ENCODE data around the gene VSTM4.

Gene VSTM4

DNA sequence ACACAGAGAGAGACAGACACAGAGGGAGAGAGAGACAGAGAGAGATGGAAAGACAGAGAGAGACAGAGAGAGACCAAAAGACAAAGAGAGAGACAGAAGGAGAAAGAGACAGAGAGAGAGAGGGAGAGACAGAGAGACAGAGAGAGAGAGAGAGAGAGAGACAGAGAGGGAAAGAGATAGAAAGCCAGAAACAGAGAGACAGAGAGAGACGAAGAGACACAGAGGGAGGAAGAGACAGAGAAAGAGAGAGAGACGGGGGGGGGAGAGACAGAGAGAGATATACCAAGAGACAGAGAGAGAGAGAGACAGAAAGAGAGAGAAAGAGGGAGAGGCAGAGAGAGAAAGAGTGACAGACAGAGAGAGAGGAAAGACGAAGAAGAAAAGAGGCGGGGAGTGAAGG, 10.2 kb downstream of the VSTM4 start:
- Histone ChIP-seq H2BK15ac (replicated peaks; ENCODE audit: low read depth) (no peak overlapping the region), H2BK5ac (ENCODE audit: low read length) (no peak overlapping the region), H3K79me2 (ENCODE audit: control insufficient read depth, insufficient read depth, low read length) (no peaks in the 10 kb centered on the region), H4K8ac (ENCODE audit: low read depth, low read length) (no peak overlapping the region), H3K27ac (ENCODE audit: low read depth, low read length) (no peak overlapping the region), H3K4me3 (ENCODE audit: low read length) (no peak overlapping the region), H2AK5ac (ENCODE audit: low read length) (no peak overlapping the region), H3K18ac (ENCODE audit: low read length) (no peak overlapping the region), H3K4me1 (ENCODE audit: control insufficient read depth, low read depth, low read length) (no peaks in the 10 kb centered on the region), H3K23ac (ENCODE audit: low read length) (no peak overlapping the region), H3K56ac (ENCODE audit: low read length) (no peak overlapping the region), H3K36me3 (ENCODE audit: control insufficient read depth, insufficient read depth, low read length) (no peaks in the 10 kb centered on the region), H3K4ac (ENCODE audit: low read depth, low read length) (no peak overlapping the region), H3K9ac (ENCODE audit: low read length) (no peak overlapping the region), H3K79me1 (ENCODE audit: low read length) (no peaks in the 10 kb centered on the region), H2BK120ac (ENCODE audit: low read depth, low read length) (no peak overlapping the region), H3K4me2 (ENCODE audit: low read length) (no peak overlapping the region), H4K5ac (ENCODE audit: low read length) (no peak overlapping the region), H3K27me3 (ENCODE audit: insufficient read depth, low read length, poor library complexity) (no peaks in the 10 kb centered on the region)
- WGBS (ENCODE audit: extremely low coverage, insufficient coverage, low lambda C conversion rate), result no CpG with 5 or more reads among the region's 4 CpGs
- no peak for DNase-seq

GRCh38 chr10:49104323-49104722, 11.0 kb downstream of the VSTM4 start:
- Histone ChIP-seq H3K27me3 (ENCODE audit: insufficient read depth, low read length, poor library complexity) (no peaks in the 10 kb centered on the region), H2AK5ac (ENCODE audit: low read length) (no peak overlapping the region), H3K4me3 (ENCODE audit: low read length) (no peak overlapping the region), H4K8ac (ENCODE audit: low read depth, low read length) (no peak overlapping the region), H2BK5ac (ENCODE audit: low read length) (no peak overlapping the region), H3K79me2 (ENCODE audit: control insufficient read depth, insufficient read depth, low read length) (no peaks in the 10 kb centered on the region), H3K4ac (ENCODE audit: low read depth, low read length) (no peak overlapping the region), H3K23ac (ENCODE audit: low read length) (no peak overlapping the region), H3K9ac (ENCODE audit: low read length) (no peak overlapping the region), H3K56ac (ENCODE audit: low read length) (no peak overlapping the region), H3K18ac (ENCODE audit: low read length) (no peak overlapping the region), H3K36me3 (ENCODE audit: control insufficient read depth, insufficient read depth, low read length) (no peaks in the 10 kb centered on the region), H4K5ac (ENCODE audit: low read length) (no peak overlapping the region), H3K4me1 (ENCODE audit: control insufficient read depth, low read depth, low read length) (no peaks in the 10 kb centered on the region), H2BK15ac (replicated peaks; ENCODE audit: low read depth) (no peak overlapping the region), H3K79me1 (ENCODE audit: low read length) (no peaks in the 10 kb centered on the region), H3K4me2 (ENCODE audit: low read length) (no peak overlapping the region), H2BK120ac (ENCODE audit: low read depth, low read length) (no peak overlapping the region), H3K27ac (ENCODE audit: low read depth, low read length) (no peak overlapping the region)
- no CpG with 5 or more reads among the region's 5 CpGs for WGBS (ENCODE audit: extremely low coverage, insufficient coverage, low lambda C conversion rate)
- no peak for DNase-seq

DNA sequence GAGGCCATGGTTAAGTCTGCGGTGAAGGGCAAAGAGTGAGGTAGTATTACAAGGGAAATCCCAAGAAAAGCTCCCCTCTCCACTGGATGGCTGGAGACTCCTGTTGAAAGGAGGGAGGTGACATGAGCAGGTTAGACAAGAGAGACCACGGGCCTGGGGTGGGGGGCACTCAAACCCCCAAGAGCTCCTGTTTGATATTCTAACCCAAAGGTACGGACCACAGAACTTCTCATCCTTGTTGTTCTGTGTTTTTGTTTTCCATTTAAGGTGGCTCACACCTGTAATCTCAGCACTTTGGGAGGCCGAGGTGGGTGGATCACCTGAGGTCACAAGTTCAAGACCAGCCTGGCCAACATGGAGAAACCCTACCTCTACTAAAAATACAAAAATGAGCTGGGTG, 11.6 kb downstream of the VSTM4 start:
- Histone ChIP-seq H3K56ac (ENCODE audit: low read length) (no peak overlapping the region), H2BK120ac (ENCODE audit: low read depth, low read length) (no peak overlapping the region), H3K27me3 (ENCODE audit: insufficient read depth, low read length, poor library complexity) (no peaks in the 10 kb centered on the region), H3K4me3 (ENCODE audit: low read length) (no peak overlapping the region), H3K18ac (ENCODE audit: low read length) (no peak overlapping the region), H3K4me1 (ENCODE audit: control insufficient read depth, low read depth, low read length) (no peaks in the 10 kb centered on the region), H3K23ac (ENCODE audit: low read length) (no peak overlapping the region), H4K5ac (ENCODE audit: low read length) (no peak overlapping the region), H3K36me3 (ENCODE audit: control insufficient read depth, insufficient read depth, low read length) (no peaks in the 10 kb centered on the region), H3K9ac (ENCODE audit: low read length) (no peak overlapping the region), H2AK5ac (ENCODE audit: low read length) (no peak overlapping the region), H2BK15ac (replicated peaks; ENCODE audit: low read depth) (no peak overlapping the region), H3K27ac (ENCODE audit: low read depth, low read length) (no peak overlapping the region), H2BK5ac (ENCODE audit: low read length) (no peak overlapping the region), H3K4ac (ENCODE audit: low read depth, low read length) (no peak overlapping the region), H4K8ac (ENCODE audit: low read depth, low read length) (no peak overlapping the region), H3K79me1 (ENCODE audit: low read length) (no peaks in the 10 kb centered on the region), H3K79me2 (ENCODE audit: control insufficient read depth, insufficient read depth, low read length) (no peaks in the 10 kb centered on the region), H3K4me2 (ENCODE audit: low read length) (no peak overlapping the region)
- no peak for DNase-seq
- WGBS (ENCODE audit: extremely low coverage, insufficient coverage, low lambda C conversion rate), result no CpG with 5 or more reads among the region's 4 CpGs

DNA sequence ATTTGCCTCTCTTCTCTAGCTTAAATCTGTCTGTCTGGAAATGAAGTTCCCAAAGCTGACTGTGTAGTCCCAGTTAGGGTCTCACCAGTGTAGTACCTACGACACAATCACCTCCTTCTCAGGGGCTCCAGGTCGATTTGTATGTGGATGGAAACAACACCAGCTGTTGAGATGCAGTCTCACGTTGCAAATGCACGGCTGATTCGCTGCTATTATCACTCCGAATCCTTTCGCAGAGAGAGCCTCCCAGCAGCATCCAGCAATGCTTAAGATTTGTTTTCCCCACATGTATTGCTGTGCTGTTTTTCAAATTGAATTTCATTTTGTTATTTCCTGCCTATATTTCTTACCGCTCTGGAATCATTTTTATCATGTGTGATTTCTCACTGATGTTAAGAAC, 16.3 kb downstream of the VSTM4 start:
- H3K36me3 ChIP-seq (ENCODE audit: control insufficient read depth, insufficient read depth, low read length), result no peaks in the 10 kb centered on the region
- H3K9ac ChIP-seq (ENCODE audit: low read length), result no peak overlapping the region
- H3K18ac ChIP-seq (ENCODE audit: low read length), result no peak overlapping the region
- no peak overlapping the region for H2AK5ac ChIP-seq (ENCODE audit: low read length)
- H3K79me2 ChIP-seq (ENCODE audit: control insufficient read depth, insufficient read depth, low read length), result no peaks in the 10 kb centered on the region
- H3K4me3 ChIP-seq (ENCODE audit: low read length), result no peak overlapping the region
- no peak overlapping the region for H3K27ac ChIP-seq (ENCODE audit: low read depth, low read length)
- no peak overlapping the region for H2BK15ac ChIP-seq (replicated peaks; ENCODE audit: low read depth)
- no peaks in the 10 kb centered on the region for H3K4me1 ChIP-seq (ENCODE audit: control insufficient read depth, low read depth, low read length)
- H2BK120ac ChIP-seq (ENCODE audit: low read depth, low read length), result no peak overlapping the region
- no CpG with 5 or more reads among the region's 8 CpGs for WGBS (ENCODE audit: extremely low coverage, insufficient coverage, low lambda C conversion rate)
- no peaks in the 10 kb centered on the region for H3K27me3 ChIP-seq (ENCODE audit: insufficient read depth, low read length, poor library complexity)
- no peak overlapping the region for H3K4me2 ChIP-seq (ENCODE audit: low read length)
- no peak overlapping the region for H2BK5ac ChIP-seq (ENCODE audit: low read length)
- H4K5ac ChIP-seq (ENCODE audit: low read length), result no peak overlapping the region
- H3K56ac ChIP-seq (ENCODE audit: low read length), result no peak overlapping the region
- H3K23ac ChIP-seq (ENCODE audit: low read length), result no peak overlapping the region
- no peak overlapping the region for H3K4ac ChIP-seq (ENCODE audit: low read depth, low read length)
- no peaks in the 10 kb centered on the region for H3K79me1 ChIP-seq (ENCODE audit: low read length)
- no peak for DNase-seq
- H4K8ac ChIP-seq (ENCODE audit: low read depth, low read length), result no peak overlapping the region

- DNase-seq, result no peak
- no peaks in the 10 kb centered on the region for H3K36me3 ChIP-seq (ENCODE audit: control insufficient read depth, insufficient read depth, low read length)
- WGBS (ENCODE audit: extremely low coverage, insufficient coverage, low lambda C conversion rate), result no CpG with 5 or more reads among the region's 8 CpGs
- H2AK5ac ChIP-seq (ENCODE audit: low read length), result no peak overlapping the region
- no peak overlapping the region for H3K4me3 ChIP-seq (ENCODE audit: low read length)
- H3K79me2 ChIP-seq (ENCODE audit: control insufficient read depth, insufficient read depth, low read length), result no peaks in the 10 kb centered on the region
- no peak overlapping the region for H3K4me2 ChIP-seq (ENCODE audit: low read length)
- no peaks in the 10 kb centered on the region for H3K79me1 ChIP-seq (ENCODE audit: low read length)
- no peak overlapping the region for H3K27ac ChIP-seq (ENCODE audit: low read depth, low read length)
- no peak overlapping the region for H4K5ac ChIP-seq (ENCODE audit: low read length)
- H3K23ac ChIP-seq (ENCODE audit: low read length), result no peak overlapping the region
- H4K8ac ChIP-seq (ENCODE audit: low read depth, low read length), result no peak overlapping the region
- H2BK5ac ChIP-seq (ENCODE audit: low read length), result no peak overlapping the region
- H3K4me1 ChIP-seq (ENCODE audit: control insufficient read depth, low read depth, low read length), result no peaks in the 10 kb centered on the region
- H3K9ac ChIP-seq (ENCODE audit: low read length), result no peak overlapping the region
- no peak overlapping the region for H3K56ac ChIP-seq (ENCODE audit: low read length)
- no peak overlapping the region for H3K4ac ChIP-seq (ENCODE audit: low read depth, low read length)
- H3K27me3 ChIP-seq (ENCODE audit: insufficient read depth, low read length, poor library complexity), result no peaks in the 10 kb centered on the region
- no peak overlapping the region for H2BK120ac ChIP-seq (ENCODE audit: low read depth, low read length)
- H3K18ac ChIP-seq (ENCODE audit: low read length), result no peak overlapping the region
- H2BK15ac ChIP-seq (replicated peaks; ENCODE audit: low read depth), result no peak overlapping the region
Observed at GRCh38 chr10:49096890-49097445, 18.4 kb downstream of the VSTM4 start.

DNA sequence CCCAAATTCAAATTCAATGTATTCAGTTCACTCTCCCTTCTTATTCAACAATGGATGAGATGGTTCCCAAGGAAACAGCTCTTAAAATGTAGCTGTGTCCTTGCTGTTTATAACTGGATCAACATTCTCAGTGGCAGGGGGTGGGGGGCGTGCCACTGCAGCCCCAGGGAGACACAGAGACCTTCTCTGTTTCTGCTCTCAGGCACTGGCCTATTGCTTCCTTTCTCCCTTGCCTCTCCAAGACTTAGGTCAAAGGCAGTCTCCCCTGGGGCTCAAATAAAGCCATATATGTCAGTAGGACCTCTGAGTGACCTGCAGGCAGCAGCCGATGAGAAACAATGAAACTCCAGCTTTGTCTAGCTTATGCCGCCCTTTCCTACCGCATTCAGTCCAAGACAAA, 20.7 kb downstream of the VSTM4 start:
- Histone ChIP-seq H2AK5ac (ENCODE audit: low read length) (no peak overlapping the region), H4K8ac (ENCODE audit: low read depth, low read length) (no peak overlapping the region), H3K36me3 (ENCODE audit: control insufficient read depth, insufficient read depth, low read length) (no peaks in the 10 kb centered on the region), H3K18ac (ENCODE audit: low read length) (no peak overlapping the region), H3K79me2 (ENCODE audit: control insufficient read depth, insufficient read depth, low read length) (no peaks in the 10 kb centered on the region), H3K4me1 (ENCODE audit: control insufficient read depth, low read depth, low read length) (no peaks in the 10 kb centered on the region), H3K4me2 (ENCODE audit: low read length) (no peak overlapping the region), H4K5ac (ENCODE audit: low read length) (no peak overlapping the region), H2BK15ac (replicated peaks; ENCODE audit: low read depth) (no peak overlapping the region), H2BK120ac (ENCODE audit: low read depth, low read length) (no peak overlapping the region), H3K27ac (ENCODE audit: low read depth, low read length) (no peak overlapping the region), H3K4me3 (ENCODE audit: low read length) (no peak overlapping the region), H3K56ac (ENCODE audit: low read length) (no peak overlapping the region), H3K79me1 (ENCODE audit: low read length) (no peaks in the 10 kb centered on the region), H3K23ac (ENCODE audit: low read length) (no peak overlapping the region), H3K4ac (ENCODE audit: low read depth, low read length) (no peak overlapping the region), H2BK5ac (ENCODE audit: low read length) (no peak overlapping the region), H3K27me3 (ENCODE audit: insufficient read depth, low read length, poor library complexity) (no peaks in the 10 kb centered on the region), H3K9ac (ENCODE audit: low read length) (no peak overlapping the region)
- no peak for DNase-seq
- WGBS (ENCODE audit: extremely low coverage, insufficient coverage, low lambda C conversion rate), result no CpG with 5 or more reads among the region's 4 CpGs

All from mesendoderm (in vitro differentiated cells).